B cell (primary cell): ENCODE data around the gene SH3GLB2. TPM values are rescaled to one million over a fixed set of nuclear protein-coding genes. Genes with fewer than 3 reads are reported as not detected.
"Not testable (repeated sequence)": the region's sequence is repeated elsewhere in the genome, so short reads cannot be mapped to it uniquely, and the experiment has no call there.

ENCODE experiments used
- ATAC-seq: fragments of 200-7000 bp; cut with Tn5 transposase; one replicate; pipeline ENCODE4 v1.10.0; 2021; ENCODE audit warnings: low read depth, mild to moderate bottlenecking, moderate number of reproducible peaks, moderate library complexity
- CTCF ChIA-PET: fragments of 350-600 bp; sonication (Branson Sonifier 250); formaldehyde crosslinking; loops from one replicate; lab custom pipeline; 2021; ENCODE audit warnings: antibody characterized with exemption, inconsistent platforms; lab: Charles Lee
- POLR2A ChIA-PET: fragments of 350-600 bp; sonication (Branson Sonifier 250); formaldehyde crosslinking; loops from one replicate; lab custom pipeline; 2021; ENCODE audit warnings: antibody characterized with exemption; lab: Charles Lee
- DNase-seq: peaks from one replicate; pipeline ENCODE4 v3.0.0; 2013
- H2AFZ ChIP-seq: 2 replicates; pipeline ENCODE4 v1.6.1; 2012; ENCODE audit warnings: mild to moderate bottlenecking, low read depth, low read length; ENCODE audit not compliant: insufficient read depth, poor library complexity, severe bottlenecking
- H3K27ac ChIP-seq, 2 donors: 1 replicate in 1 of 2; 2 replicates in 1 of 2; pipeline ENCODE4 v1.5.1; 2012 to 2013; ENCODE audit warnings: low read length in 2 of 2, mild to moderate bottlenecking in 2 of 2, moderate library complexity in 1 of 2
- H3K27me3 ChIP-seq, 4 experiments: fragments of 200-600 bp in 1 of 4; sonication (generic) in 1 of 4; replicated peaks in 1 of 4; 1 replicate in 2 of 4; 2 replicates in 2 of 4; pipeline versions ENCODE4 v1.6.1 to v1.7.0; 2013 to 2016; ENCODE audit warnings: low read length in 3 of 4, mild to moderate bottlenecking in 2 of 4, mixed read lengths in 1 of 4, moderate library complexity in 1 of 4; ENCODE audit not compliant: insufficient read depth in 4 of 4, control insufficient read depth in 3 of 4; ENCODE audit errors: control extremely low read depth in 1 of 4
- H3K36me3 ChIP-seq, 2 experiments: replicated peaks in 1 of 2; 1 replicate in 1 of 2; 2 replicates in 1 of 2; pipeline versions ENCODE4 v1.6.1 to v1.7.1; 2013; ENCODE audit warnings: low read length in 1 of 2; ENCODE audit not compliant: insufficient read depth in 2 of 2, control insufficient read depth in 1 of 2; ENCODE audit errors: control extremely low read depth in 1 of 2, extremely low read depth in 1 of 2
- H3K4me1 ChIP-seq, 2 donors: fragments of 200-600 bp in 1 of 2; sonication (generic) in 1 of 2; 1 replicate in 1 of 2; 2 replicates in 1 of 2; pipeline versions ENCODE4 v1.5.1 to v1.6.1; 2013 to 2017; ENCODE audit warnings: low read length in 2 of 2; ENCODE audit not compliant: control insufficient read depth in 2 of 2, insufficient read depth in 2 of 2
- H3K4me2 ChIP-seq: replicated peaks from 2 replicates; pipeline ENCODE3; 2012; ENCODE audit warnings: mild to moderate bottlenecking, low read depth, low read length; ENCODE audit not compliant: poor library complexity, severe bottlenecking
- H3K4me3 ChIP-seq, 5 experiments: fragments of 200-600 bp in 1 of 5; sonication (generic) in 1 of 5; 1 replicate in 3 of 5; 2 replicates in 2 of 5; pipeline versions ENCODE4 v1.5.1 to v1.7.0; 2011 to 2016; ENCODE audit warnings: low read length in 4 of 5, mild to moderate bottlenecking in 4 of 5, low read depth in 2 of 5, control low read depth in 1 of 5, moderate library complexity in 1 of 5; ENCODE audit not compliant: insufficient read depth in 1 of 5; ENCODE audit errors: control extremely low read depth in 1 of 5, extremely low read depth in 1 of 5
- H3K79me2 ChIP-seq: fragments of 200-600 bp; sonication (generic); one replicate; pipeline ENCODE4 v1.6.0; 2016; ENCODE audit warnings: low read length; ENCODE audit not compliant: control insufficient read depth, insufficient read depth
- H3K9ac ChIP-seq: fragments of 200-600 bp; sonication (generic); 2 replicates; pipeline ENCODE4 v1.6.1; 2017; ENCODE audit warnings: mild to moderate bottlenecking, low read length, moderate library complexity
- H3K9me3 ChIP-seq, 3 donors: one replicate each; pipeline versions ENCODE4 v1.6.1 to v1.7.1; 2013; ENCODE audit warnings: low read length in 2 of 3; ENCODE audit not compliant: control insufficient read depth in 2 of 3, insufficient read depth in 1 of 3; ENCODE audit errors: control extremely low read depth in 1 of 3
- H4K20me1 ChIP-seq: 2 replicates; pipeline ENCODE4 v1.6.0; 2012; ENCODE audit warnings: mild to moderate bottlenecking, low read length; ENCODE audit not compliant: insufficient read depth, control insufficient read depth, poor library complexity, severe bottlenecking
- H3K27ac Mint-ChIP-seq: one replicate; pipeline ENCODE4 v1.8.0; 2021; ENCODE audit warnings: mixed read lengths
- H3K27me3 Mint-ChIP-seq: one replicate; pipeline ENCODE4 v1.8.0; 2021; ENCODE audit warnings: mixed read lengths
- H3K4me1 Mint-ChIP-seq: one replicate; pipeline ENCODE4 v1.8.0; 2021; ENCODE audit warnings: mixed read lengths
- H3K4me3 Mint-ChIP-seq: one replicate; pipeline ENCODE4 v1.8.0; 2021; ENCODE audit warnings: mixed read lengths
- H3K9me3 Mint-ChIP-seq: one replicate; pipeline ENCODE4 v1.8.0; 2022; ENCODE audit warnings: mixed read lengths; ENCODE audit not compliant: insufficient read depth
- EZH2 ChIP-seq: IDR thresholded peaks from 2 replicates; pipeline ENCODE4 v1.6.1; 2012; ENCODE audit warnings: borderline replicate concordance, low read depth, mild to moderate bottlenecking, moderate library complexity, low read length; ENCODE audit not compliant: insufficient read depth, poor library complexity, severe bottlenecking
- WGBS: methylation state at CpG from one replicate; pipeline ENCODE4 v1.1.5; 2013; ENCODE audit warnings: missing lambda C conversion rate; ENCODE audit not compliant: insufficient coverage; 5-methylcytosine and 5-hydroxymethylcytosine counted together
- intact Hi-C: fragments of 100-400 bp; cut with micrococcal nuclease; formaldehyde crosslinking; loops from one replicate; pipeline ENCODE4 v1.10.0; 2022
- polyA plus RNA-seq: library from polyadenylated mRNA; depleted of rRNA; stranded (reverse); fragments of >200 nt; gene quantifications from 2 replicates; pipeline ENCODE4 v1.2.3, GENCODE V29; 2012
- total RNA-seq, 2 donors: library from RNA; stranded (reverse); fragments of 120-200 nt in 1 of 2; gene quantifications; 1 replicate in 1 of 2; 2 replicates in 1 of 2; pipeline versions ENCODE4 v1.2.3 to v1.2.4, GENCODE V29; 2013 to 2022
- TF ChIP-seq, protein P1 (sequence below): fragments of 200-600 bp; IDR thresholded peaks from one replicate; pipeline ENCODE4 v1.8.0; 2022; ENCODE audit warnings: antibody characterized with exemption, mild to moderate bottlenecking

Gene SH3GLB2
- total and polyA plus RNA-seq, 2 donors (not counting 1 experiment from before 2014, with no cell fraction given) = 110 to 176 TPM

DNA sequence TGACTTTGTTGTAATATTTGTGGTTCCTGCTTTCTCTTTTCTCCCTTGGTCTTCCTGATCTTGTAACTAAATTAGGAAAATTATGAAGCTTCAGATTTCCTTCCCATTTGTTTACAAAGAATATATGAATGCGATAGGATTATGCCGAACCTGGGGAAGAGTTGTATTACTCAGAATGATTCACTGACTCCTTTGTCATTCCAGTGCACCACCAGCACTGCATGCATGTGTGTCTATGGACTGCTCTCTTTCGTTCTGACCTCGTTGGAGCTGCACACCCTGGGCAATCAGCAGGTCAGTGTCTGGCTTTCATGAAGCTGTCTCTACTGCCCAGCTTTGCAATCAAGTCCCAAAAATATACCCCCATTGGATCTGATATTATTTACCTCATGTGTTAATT lies 55.2 kb downstream of the SH3GLB2 start:
- Histone ChIP-seq H3K27me3 (no peaks in the 10 kb centered on the region), H3K4me2 (no peak overlapping the region), H3K79me2 (peaks cover 3% of the 10 kb centered on the region), H3K4me1 (no peaks in the 10 kb centered on the region), H3K9ac (no peak overlapping the region), H3K36me3 (peaks cover 0 to 81% of the 10 kb centered on the region in 2 experiments), H3K27ac (no peak overlapping the region), H3K9me3 (no peaks in the 10 kb centered on the region), H4K20me1 (no peaks in the 10 kb centered on the region), H3K4me3 (no peak overlapping the region), H2AFZ (no peak overlapping the region)
- Mint-ChIP-seq H3K27me3 (no peaks in the 10 kb centered on the region), H3K27ac (no peak overlapping the region), H3K4me1 (no peaks in the 10 kb centered on the region), H3K4me3 (no peak overlapping the region), H3K9me3 (no peaks in the 10 kb centered on the region)
- ATAC-seq = no peak
- ChIA-PET POLR2A (no interaction called here), CTCF (no interaction called here)
- TF ChIP-seq, protein P1, sequence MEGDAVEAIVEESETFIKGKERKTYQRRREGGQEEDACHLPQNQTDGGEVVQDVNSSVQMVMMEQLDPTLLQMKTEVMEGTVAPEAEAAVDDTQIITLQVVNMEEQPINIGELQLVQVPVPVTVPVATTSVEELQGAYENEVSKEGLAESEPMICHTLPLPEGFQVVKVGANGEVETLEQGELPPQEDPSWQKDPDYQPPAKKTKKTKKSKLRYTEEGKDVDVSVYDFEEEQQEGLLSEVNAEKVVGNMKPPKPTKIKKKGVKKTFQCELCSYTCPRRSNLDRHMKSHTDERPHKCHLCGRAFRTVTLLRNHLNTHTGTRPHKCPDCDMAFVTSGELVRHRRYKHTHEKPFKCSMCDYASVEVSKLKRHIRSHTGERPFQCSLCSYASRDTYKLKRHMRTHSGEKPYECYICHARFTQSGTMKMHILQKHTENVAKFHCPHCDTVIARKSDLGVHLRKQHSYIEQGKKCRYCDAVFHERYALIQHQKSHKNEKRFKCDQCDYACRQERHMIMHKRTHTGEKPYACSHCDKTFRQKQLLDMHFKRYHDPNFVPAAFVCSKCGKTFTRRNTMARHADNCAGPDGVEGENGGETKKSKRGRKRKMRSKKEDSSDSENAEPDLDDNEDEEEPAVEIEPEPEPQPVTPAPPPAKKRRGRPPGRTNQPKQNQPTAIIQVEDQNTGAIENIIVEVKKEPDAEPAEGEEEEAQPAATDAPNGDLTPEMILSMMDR = no peak
- TF ChIP-seq EZH2 = no peak
- 100% methylated on average over 4 of the region's 4 CpGs for WGBS
- intact Hi-C loops = no loop called here
- no peak for DNase-seq

GRCh38 chr9:128969491-128969890 lies 58.6 kb downstream of the SH3GLB2 start:
- POLR2A ChIA-PET = no interaction called here
- Histone ChIP-seq H3K27ac (no peak overlapping the region), H3K36me3 (peaks cover 0 to 69% of the 10 kb centered on the region in 2 experiments), H3K4me3 (no peak overlapping the region), H4K20me1 (peaks cover 7% of the 10 kb centered on the region), H3K4me1 (no peaks in the 10 kb centered on the region), H3K9me3 (no peaks in the 10 kb centered on the region), H3K4me2 (no peak overlapping the region), H2AFZ (no peak overlapping the region), H3K27me3 (no peaks in the 10 kb centered on the region), H3K79me2 (peaks cover 9% of the 10 kb centered on the region), H3K9ac (no peak overlapping the region)
- WGBS = 100% methylated on average over 5 of the region's 5 CpGs
- TF ChIP-seq, protein P1 = no peak
- TF ChIP-seq EZH2 = no peak
- no peak for DNase-seq
- Mint-ChIP-seq H3K9me3 (no peaks in the 10 kb centered on the region), H3K27ac (no peak overlapping the region), H3K4me1 (no peaks in the 10 kb centered on the region), H3K4me3 (no peak overlapping the region), H3K27me3 (no peaks in the 10 kb centered on the region)
- ATAC-seq = no peak
- intact Hi-C loops = no loop called here
- CTCF ChIA-PET = no interaction called here

- H3K4me1 Mint-ChIP-seq, H3K9ac ChIP-seq, H3K27me3 Mint-ChIP-seq, H3K27ac Mint-ChIP-seq, H4K20me1 ChIP-seq, H2AFZ ChIP-seq, CTCF ChIA-PET, H3K79me2 ChIP-seq, intact Hi-C loops, H3K27me3 ChIP-seq, H3K9me3 Mint-ChIP-seq, H3K4me3 ChIP-seq, H3K4me3 Mint-ChIP-seq, ATAC-seq, H3K4me1 ChIP-seq, DNase-seq, H3K4me2 ChIP-seq, H3K27ac ChIP-seq, H3K9me3 ChIP-seq: not testable (repeated sequence)
- WGBS = no CpG with 5 or more reads among the region's 9 CpGs
- peaks cover 10 to 44% of the 10 kb centered on the region in 2 experiments for H3K36me3 ChIP-seq
- POLR2A ChIA-PET = interaction anchor here (0.6 kb wide), 1 partner anchor 295 kb away, joined by 3 read pairs; no protein-coding TSS in a partner anchor
Measured at GRCh38 chr9:128961403-128961802, 66.7 kb downstream of the SH3GLB2 start.
